IPS-18c (cell line): ENCODE measurements around the gene PHKG1.
"Not testable (repeated sequence)": the region's sequence is repeated elsewhere in the genome, so short reads cannot be mapped to it uniquely, and the experiment has no call there.

Source experiments
- H3K4me3 ChIP-seq: 2 replicates; pipeline ENCODE4 v1.7.0; 2013; ENCODE audit warnings: low read depth, mild to moderate bottlenecking, low read length, moderate library complexity; ENCODE audit not compliant: insufficient read depth
- H3K9me3 ChIP-seq: one replicate; pipeline ENCODE4 v1.6.1; 2013; ENCODE audit warnings: mild to moderate bottlenecking, low read length, moderate library complexity; ENCODE audit not compliant: control insufficient read depth, insufficient read depth

The PHKG1 gene

DNA sequence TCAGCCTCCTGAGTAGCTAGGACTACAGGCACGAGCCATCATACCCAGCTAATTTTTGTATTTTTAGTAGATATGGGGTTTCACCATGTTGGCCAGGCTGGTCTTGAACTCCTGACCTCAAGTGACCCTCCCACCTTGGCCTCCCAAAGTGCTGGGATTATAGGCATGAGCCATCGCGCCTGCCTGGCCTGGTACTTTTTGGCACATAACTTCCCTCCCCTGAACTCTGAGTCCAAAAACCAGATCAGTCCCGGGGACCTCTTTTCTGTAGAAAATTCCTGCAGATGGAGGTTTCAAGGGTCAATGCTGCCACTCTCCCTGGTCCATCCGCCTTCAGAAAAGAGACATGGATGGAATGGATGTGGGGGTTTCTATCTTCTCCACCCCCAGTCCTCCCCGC is 364 bp downstream of the PHKG1 start:
- not testable (repeated sequence) for H3K4me3 ChIP-seq, H3K9me3 ChIP-seq

DNA sequence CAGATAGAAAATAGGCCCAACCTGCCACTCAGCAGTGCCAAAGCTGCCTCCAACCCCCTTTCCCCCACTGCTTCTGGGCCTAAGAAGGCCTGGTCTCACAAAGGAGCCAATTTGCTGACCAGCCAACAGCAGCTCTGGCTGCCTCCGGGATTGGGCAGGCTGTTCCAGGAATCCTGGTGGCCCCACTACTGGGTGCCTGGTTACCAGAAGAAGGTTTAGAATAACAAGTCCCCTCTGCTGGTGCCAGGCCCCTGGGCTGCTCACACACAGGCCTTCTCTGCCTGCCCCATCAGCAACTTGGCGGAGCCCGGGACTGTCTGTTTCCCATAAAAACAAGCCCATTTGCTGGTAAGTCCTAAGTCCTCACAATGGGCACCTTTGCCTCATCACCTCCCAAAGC is 1.2 kb downstream of the PHKG1 start:
- H3K4me3 ChIP-seq: no peak overlapping the region
- no peaks in the 10 kb centered on the region for H3K9me3 ChIP-seq

DNA sequence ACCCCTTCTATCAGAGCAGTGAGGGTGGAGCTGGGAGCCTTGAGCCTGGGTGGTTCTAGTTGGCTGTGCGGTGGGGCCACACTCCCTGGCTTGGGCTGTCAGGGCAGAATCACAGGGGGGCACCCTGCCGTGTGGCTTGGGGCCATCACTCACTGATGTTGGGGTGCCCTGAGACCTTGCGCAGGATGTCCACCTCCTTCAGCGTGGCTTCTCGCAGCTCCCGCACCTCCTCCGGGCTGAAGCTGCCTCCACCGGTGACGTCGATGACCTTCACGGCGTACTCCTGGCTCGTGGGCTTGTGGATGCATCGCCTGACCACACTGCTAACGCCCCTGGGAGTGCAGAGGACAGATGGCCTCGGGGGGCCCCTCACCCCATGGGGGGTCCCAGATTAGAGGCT is 5.3 kb downstream of the PHKG1 start:
- H3K4me3 ChIP-seq: no peak overlapping the region
- no peaks in the 10 kb centered on the region for H3K9me3 ChIP-seq

DNA sequence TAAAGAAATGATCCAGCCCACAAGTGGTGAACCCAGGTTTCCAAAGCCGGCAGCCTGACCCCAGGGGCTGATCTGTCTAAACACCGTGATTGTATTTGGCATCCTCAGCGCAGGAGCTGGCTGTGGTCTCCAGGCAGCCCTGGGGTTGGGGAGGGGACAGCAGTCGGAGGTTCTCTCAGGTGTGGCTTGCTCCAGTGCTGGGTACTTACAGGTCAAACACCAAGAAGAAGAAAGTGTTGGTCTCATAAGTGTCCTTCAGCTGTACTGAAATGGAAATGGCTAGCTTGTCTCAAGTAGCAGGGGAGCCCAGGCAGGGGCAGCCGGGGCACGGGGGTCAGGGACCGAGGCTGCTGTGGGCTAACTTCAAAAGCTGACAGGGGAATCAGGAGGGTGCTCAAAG is 6.0 kb downstream of the PHKG1 start:
- no peaks in the 10 kb centered on the region for H3K9me3 ChIP-seq
- H3K4me3 ChIP-seq: no peak overlapping the region

DNA sequence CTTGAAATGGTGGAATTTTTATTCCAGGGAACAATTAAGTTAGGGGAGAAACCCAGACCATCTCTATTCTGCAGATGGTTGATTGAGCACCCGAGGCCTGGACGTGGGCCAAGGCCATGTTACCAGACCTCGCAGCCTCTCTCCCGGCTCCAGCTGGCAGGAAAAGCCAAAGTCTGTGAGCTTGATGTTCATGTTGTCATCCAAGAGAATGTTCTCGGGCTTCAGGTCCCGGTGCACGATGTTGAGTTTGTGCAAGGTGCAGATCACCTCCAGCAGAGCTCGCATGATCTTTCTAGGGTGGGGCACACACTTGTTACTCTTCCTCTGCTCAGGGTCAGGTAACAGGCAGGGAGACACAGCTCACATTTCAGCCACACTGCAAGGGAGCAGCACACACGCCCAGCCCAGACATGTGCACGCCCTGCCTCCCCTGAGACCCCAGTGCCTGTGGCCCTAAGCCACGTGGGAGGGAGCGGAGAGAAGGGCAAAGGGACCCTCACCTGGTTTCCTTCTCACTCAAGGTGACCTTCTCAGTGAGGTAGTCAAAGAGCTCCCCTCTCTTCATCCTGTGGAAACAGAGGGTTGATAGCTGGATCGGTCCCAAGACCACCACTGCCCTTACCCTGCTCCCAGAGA is 9.5 kb downstream of the PHKG1 start:
- H3K9me3 ChIP-seq: no peaks in the 10 kb centered on the region
- H3K4me3 ChIP-seq: no peak overlapping the region

DNA sequence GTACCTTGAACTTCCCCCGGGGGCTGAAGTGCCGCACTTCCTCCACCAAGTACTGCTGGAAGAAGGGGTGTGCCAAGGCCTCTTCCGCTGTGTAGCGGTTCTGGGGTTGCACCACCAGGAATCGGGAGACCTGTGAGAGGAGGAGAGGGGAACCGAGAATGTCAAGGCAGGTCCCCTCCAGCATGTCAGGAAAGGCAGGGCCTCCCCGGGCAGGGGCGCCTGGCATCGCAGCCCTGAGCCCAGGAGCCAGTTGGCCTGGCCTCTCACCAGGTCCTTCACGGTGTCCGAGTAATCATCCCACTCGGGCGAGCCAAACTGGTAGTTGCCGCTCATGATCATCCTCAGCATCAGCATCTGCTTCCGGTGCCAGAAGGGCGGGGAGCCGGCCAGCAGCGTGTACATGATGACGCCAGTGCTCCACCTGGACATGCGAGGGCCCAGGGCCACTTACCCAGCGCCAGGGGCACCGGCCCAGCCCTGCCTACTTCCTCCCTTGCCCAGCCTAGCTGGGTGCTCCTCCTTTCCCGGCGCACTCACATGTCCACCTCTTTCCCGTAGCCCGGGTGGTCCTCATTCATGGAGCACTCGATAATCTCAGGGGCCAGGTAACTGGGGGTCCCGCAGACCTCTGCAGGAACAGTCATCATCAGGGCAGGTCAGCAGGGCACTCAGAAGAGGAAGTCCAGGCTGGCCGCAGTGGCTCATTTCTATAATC is 11.0 kb downstream of the PHKG1 start:
- H3K9me3 ChIP-seq: no peaks in the 10 kb centered on the region
- no peak overlapping the region for H3K4me3 ChIP-seq

DNA sequence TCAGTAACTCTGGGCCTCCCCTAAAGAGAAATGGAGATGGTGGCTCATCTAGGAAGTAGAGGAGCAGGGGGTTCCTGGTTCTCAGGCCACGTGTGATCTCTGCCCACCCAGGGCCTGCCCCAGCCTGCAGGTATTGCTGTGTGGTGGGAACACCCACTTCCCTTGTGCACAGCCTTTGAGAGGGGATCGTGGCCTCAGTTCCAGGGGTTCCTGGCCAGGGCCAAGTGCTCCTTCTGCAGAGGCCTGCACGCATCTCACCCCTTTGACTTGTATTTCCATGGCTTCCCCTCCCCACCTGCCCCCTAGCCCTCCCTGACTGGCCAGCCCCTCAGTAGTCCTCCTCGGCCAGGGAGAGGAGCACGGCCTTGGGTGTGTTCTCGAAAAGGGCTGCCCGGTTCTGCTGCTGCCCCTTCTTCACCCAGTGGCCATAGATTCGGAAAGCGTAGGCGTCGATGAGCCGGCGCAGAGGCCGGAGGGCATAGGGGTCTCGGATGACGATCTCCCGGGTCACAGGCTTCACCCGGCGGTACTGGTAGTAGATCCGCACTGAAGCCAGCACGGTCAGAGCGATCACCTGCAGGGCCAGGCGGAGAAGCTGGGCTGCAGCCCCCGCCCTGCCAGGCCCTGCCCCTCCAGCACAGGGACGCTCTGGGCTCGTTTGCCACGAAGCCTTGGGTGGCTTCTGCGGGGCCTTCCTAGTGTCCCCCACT is 11.9 kb downstream of the PHKG1 start:
- H3K4me3 ChIP-seq, H3K9me3 ChIP-seq: not testable (repeated sequence)

DNA sequence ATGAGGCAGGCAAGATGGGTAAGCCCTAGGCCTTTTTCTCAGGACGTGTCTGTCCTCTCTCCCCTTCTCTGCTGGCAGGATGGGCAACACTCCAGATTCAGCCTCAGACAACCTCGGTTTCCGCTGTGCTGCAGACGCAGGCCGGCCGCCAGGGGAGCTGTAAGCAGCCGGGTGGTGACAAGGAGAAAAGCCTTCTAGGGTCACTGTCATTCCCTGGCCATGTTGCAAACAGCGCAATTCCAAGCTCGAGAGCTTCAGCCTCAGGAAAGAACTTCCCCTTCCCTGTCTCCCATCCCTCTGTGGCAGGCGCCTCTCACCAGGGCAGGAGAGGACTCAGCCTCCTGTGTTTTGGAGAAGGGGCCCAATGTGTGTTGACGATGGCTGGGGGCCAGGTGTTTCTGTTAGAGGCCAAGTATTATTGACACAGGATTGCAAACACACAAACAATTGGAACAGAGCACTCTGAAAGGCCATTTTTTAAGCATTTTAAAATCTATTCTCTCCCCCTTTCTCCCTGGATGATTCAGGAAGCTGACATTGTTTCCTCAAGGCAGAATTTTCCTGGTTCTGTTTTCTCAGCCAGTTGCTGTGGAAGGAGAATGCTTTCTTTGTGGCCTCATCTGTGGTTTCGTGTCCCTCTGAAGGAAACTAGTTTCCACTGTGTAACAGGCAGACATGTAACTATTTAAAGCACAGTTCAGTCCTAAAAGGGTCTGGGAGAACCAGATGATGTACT is 13.1 kb downstream of the PHKG1 start:
- Histone ChIP-seq H3K9me3 (no peaks in the 10 kb centered on the region), H3K4me3 (no peak overlapping the region)

DNA sequence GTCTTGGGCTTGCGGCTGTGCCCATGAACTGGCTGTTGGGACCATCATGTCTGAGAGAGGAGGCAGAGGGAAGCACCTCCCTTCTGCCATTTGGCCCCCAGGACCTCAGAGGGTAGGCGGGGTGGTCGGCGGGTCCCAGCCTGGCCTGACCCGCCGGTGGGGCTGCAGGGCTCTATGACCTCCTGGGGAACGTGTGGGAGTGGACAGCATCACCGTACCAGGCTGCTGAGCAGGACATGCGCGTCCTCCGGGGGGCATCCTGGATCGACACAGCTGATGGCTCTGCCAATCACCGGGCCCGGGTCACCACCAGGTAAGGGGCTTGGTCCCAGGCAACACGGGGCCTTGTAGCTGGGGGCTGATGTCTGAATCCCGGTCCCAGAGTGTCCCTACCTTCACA is 14.6 kb downstream of the PHKG1 start:
- no peaks in the 10 kb centered on the region for H3K9me3 ChIP-seq

DNA sequence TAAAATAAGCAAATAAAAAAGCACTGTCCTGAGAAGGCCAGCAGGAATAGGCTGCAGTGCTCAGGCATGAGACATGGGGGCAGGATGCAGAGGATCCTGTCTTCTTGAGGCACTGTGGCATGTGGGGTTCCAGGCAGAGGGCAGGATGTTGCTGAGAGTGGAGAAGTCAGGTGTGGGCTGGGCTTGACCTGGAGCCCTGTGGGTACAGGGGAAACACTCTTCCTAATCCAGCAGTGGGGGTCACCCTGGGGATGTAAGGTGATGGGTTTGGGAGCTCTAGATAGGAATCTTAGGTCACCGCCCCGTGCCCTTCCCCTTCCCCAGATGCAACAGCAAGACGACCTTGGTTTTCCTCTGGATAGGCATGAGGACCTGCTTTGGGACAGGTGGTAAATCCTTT is 15.1 kb downstream of the PHKG1 start:
- no peak overlapping the region for H3K4me3 ChIP-seq
- no peaks in the 10 kb centered on the region for H3K9me3 ChIP-seq

More for the DNA sequence above, 14.6 kb downstream of the PHKG1 start:
- no peak overlapping the region for H3K4me3 ChIP-seq

DNA sequence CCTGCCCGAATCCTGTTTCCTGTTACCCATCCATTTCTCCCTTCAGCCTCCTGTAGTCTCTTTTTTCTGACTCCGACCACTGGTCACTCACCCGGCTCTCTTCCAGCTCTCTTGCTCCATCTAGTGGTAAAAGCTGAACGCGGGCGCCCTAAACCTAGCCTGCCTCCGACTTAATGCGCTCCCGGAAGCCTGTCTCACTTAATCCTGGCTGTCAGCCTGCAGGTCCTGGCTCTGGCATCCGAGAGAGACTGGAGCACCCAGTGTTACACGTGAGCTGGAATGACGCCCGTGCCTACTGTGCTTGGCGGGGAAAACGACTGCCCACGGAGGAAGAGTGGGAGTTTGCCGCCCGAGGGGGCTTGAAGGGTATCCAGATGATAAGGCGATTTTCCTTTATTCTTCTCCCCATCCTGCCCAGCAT is 18.4 kb downstream of the PHKG1 start:
- Histone ChIP-seq H3K4me3 (no peak overlapping the region), H3K9me3 (no peaks in the 10 kb centered on the region)

DNA sequence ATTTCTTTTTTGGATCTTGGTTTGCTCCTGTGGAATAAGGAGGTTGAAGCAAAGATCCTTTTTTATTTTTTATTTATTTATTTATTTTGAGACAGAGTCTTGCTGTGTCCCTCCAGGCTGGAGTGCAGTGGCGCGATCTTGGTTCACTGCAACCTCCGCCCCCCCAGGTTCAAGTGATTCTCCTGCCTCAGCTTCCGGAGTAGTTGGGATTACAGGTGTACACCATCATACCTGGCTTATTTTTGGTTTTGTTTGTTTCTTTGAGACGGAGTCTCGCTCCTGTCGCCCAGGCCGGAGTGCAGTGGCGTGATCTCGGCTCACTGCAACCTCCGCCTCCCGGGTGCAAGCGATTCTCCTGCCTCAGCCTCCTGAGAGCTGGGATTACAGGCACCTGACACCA is 26.4 kb downstream of the PHKG1 start:
- not testable (repeated sequence) for H3K9me3 ChIP-seq, H3K4me3 ChIP-seq

DNA sequence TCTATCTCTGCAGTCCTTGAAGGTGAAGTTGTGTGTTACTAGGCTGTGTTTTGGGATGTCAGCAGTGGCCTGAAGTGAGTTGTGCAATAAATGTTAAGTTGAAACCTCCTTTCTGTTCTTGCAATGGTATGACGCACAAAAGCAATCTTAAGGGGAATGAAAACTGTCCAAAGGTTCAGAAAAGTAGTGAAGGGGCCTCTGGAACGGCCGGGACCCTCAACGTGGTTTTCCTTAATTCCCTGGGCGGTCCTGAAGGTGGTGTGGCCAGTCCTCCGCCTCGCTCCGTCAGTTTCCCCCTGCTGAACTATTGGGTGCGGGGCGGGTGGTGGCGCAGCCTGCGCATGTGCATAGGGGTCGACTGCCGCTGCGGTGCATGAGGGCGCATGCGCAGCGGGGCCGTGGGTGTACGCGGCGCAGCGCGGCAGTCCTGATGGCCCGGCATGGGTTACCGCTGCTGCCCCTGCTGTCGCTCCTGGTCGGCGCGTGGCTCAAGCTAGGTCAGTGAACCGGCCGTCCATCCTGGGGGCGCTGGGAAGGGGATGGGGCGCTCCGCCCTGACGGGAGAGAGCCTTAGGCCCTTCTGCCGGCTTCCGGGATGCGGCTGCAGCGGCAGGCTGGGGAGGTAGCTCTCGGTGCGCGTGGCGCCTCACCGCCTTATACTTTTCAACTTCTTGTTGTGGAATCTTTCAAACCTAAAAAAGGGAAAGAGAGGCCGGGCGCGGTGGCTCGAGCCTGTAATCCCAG is 28.7 kb downstream of the PHKG1 start, which contains the start of gene SUMF2:
TSS of gene SUMF2 (plus strand) at position 405 of the 744 bp plus-strand sequence. CDS start at position 431, 26 bp downstream.
- Histone ChIP-seq H3K9me3 (no peaks in the 10 kb centered on the region), H3K4me3 (peak within 1 kb of the TSS; percentile 76)

DNA sequence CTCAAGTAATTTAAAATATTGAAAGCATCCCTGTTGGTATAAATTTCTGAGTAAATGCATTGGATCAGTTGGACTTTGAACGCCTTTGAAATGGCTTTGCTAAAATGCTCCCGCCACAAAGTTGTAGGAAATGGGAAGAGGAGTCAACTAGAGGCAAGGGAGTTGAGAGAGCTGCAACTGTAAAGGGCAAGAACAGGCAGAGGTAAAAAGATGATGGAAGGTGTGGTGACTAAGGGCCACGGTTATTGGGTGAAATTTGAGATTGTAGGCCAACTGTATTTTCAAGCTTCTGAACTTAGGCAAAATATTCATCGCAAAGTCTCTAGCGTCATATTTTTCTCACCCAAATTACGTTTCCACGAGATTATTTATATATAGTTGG is 29.3 kb downstream of the PHKG1 start:
- peak overlapping the region; percentile 10; the same call in 1 of the 2 replicates for H3K4me3 ChIP-seq
- H3K9me3 ChIP-seq: no peaks in the 10 kb centered on the region

DNA sequence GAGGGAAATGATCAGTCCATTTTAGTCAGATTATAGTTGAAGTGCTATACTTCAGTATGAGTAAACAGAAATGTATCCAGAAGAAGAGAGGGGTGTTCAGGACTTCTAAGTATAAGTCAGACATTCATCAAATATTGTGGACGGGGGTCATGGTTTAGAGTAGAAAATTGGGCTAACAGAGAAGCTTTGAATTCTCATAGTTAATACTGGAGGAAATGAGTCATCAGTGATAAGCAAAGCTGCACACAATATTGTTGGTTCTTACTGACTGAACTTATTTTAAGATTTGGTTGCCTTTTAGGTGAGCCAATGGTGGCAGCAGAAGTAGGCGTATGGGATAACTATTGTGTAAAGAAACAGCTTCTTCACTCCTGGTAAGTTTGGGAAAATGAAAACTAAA is 30.4 kb downstream of the PHKG1 start:
- no peak overlapping the region for H3K4me3 ChIP-seq
- H3K9me3 ChIP-seq: no peaks in the 10 kb centered on the region

DNA sequence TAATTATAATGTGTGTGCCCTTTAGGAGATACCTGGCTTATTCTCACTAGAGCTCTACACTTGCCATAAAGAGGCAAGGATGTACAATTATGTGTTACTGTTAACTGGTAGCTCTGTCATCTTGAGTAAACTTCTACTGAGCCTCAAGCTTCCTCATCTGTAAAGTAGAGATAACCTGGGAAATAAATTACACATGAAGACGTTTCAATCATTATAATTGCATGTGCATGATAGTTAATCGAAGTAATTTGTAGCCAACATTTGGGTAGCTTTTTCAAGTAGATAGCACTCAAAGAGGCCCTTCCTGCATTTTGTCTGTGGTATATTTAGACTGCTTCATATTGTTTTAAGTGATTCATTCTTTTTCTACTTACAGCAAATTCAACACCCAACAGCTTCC is 38.8 kb downstream of the PHKG1 start:
- Histone ChIP-seq H3K4me3 (no peak overlapping the region), H3K9me3 (no peaks in the 10 kb centered on the region)

DNA sequence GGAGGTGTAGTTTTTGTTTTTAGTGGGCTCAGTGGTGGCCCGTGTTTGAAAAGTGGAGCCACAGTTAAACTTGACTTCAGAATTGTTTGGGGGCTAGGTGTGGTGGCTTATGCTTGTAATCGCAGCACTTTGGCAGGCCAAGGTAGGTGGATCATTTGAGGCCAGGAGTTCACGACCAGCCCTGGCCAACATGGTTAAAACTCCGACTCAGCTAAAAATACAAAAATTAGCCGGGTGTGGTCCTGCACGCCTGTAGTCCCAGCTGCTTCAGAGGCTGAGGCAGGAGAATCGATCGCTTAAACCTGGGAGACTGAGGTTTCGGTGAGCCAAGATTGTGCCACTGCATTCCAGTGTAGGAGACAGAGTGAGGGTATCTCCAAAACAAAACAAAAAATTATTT is 39.4 kb downstream of the PHKG1 start:
- H3K4me3 ChIP-seq: no peak overlapping the region
- H3K9me3 ChIP-seq: no peaks in the 10 kb centered on the region
